Kidney (tissue), 14 donors: ENCODE results near the gene IMMT. TPM values are rescaled to one million over a fixed set of nuclear protein-coding genes. Genes with fewer than 3 reads are reported as not detected.

Experiments used
- DNase-seq, 5 donors: peaks; one replicate each; pipeline ENCODE4 v3.0.0-alpha.2; 2013 to 2020
- FAIRE-seq: peaks from 2 replicates; lab custom pipeline; 2012; peaks lifted over from hg19 to GRCh38; lab: Jason Lieb, UNC
- H3K27ac ChIP-seq, 2 donors: one replicate each; pipeline ENCODE4 v1.7.0; 2013; ENCODE audit warnings: low read depth in 2 of 2, low read length in 2 of 2, inconsistent platforms in 1 of 2
- H3K27me3 ChIP-seq: one replicate; pipeline ENCODE4 v1.7.1; 2013; ENCODE audit warnings: low read length, inconsistent platforms; ENCODE audit not compliant: control insufficient read depth, insufficient read depth
- H3K36me3 ChIP-seq, 3 donors: one replicate each; pipeline versions ENCODE4 v1.7.0 to v1.7.1; 2013; ENCODE audit warnings: low read length in 3 of 3, control low read depth in 1 of 3, inconsistent platforms in 1 of 3; ENCODE audit not compliant: insufficient read depth in 3 of 3, control insufficient read depth in 2 of 3
- H3K4me1 ChIP-seq, 3 donors: one replicate each; pipeline versions ENCODE4 v1.7.0 to v1.7.1; 2013; ENCODE audit warnings: low read length in 3 of 3, inconsistent platforms in 1 of 3, low read depth in 1 of 3; ENCODE audit not compliant: control insufficient read depth in 2 of 3, insufficient read depth in 2 of 3
- H3K4me3 ChIP-seq, 3 donors: one replicate each; pipeline versions ENCODE4 v1.7.0 to v1.8.1; 2013; ENCODE audit warnings: low read length in 3 of 3, control low read depth in 1 of 3, inconsistent platforms in 1 of 3
- H3K9ac ChIP-seq, 3 donors: one replicate each; pipeline versions ENCODE4 v1.7.0 to v1.7.1; 2013; ENCODE audit warnings: low read length in 3 of 3, control low read depth in 1 of 3, inconsistent platforms in 1 of 3
- H3K9me3 ChIP-seq, 3 donors: one replicate each; pipeline versions ENCODE4 v1.7.0 to v1.7.1; 2013; ENCODE audit warnings: low read length in 3 of 3, control low read depth in 1 of 3, inconsistent platforms in 1 of 3; ENCODE audit not compliant: control insufficient read depth in 2 of 3, insufficient read depth in 1 of 3
- intact Hi-C: fragments of 100-400 bp; cut with DNase I; formaldehyde crosslinking; loops from one replicate; pipeline ENCODE4 v1.11.1; 2022
- polyA plus RNA-seq: library from polyadenylated mRNA; stranded (reverse); fragments of 350-450 nt; fragmentation: Illumina TruSeq; extraction: RNeasy Lipid Tissue Mini Kit (QIAGEN cat#74804); gene quantifications from one replicate; pipeline ENCODE4 v1.2.3, GENCODE V29; 2014; ENCODE audit warnings: low read depth, low replicate concordance; ENCODE audit not compliant: insufficient read depth
- total RNA-seq: library from RNA; stranded (reverse); fragmentation: NEBNext Ultra II Directional; extraction: Animal tissue kit (Norgen Biotek cat#: 25700); gene quantifications from one replicate; pipeline ENCODE4 v1.2.1, GENCODE V29; 2021
- TF ChIP-seq, protein P1 (sequence below): IDR thresholded peaks from 3 replicates; pipeline ENCODE4 v1.5.1; 2012; ENCODE audit warnings: mild to moderate bottlenecking, moderate library complexity, borderline replicate concordance; ENCODE audit not compliant: insufficient read depth; ENCODE audit errors: extremely low read depth
- donor health status: control.
- donor health status: control.
- donor health status: control.
- donor health status: control.
- donor health status: control.
- donor health status: DM: yes; HTN: yes; CAD: no.
- donor health status: Normal renal cell carcinoma (clear cell type).

IMMT gene
- total and polyA plus RNA-seq, 2 donors from 2014 or later = 74.0 to 113 TPM

DNA sequence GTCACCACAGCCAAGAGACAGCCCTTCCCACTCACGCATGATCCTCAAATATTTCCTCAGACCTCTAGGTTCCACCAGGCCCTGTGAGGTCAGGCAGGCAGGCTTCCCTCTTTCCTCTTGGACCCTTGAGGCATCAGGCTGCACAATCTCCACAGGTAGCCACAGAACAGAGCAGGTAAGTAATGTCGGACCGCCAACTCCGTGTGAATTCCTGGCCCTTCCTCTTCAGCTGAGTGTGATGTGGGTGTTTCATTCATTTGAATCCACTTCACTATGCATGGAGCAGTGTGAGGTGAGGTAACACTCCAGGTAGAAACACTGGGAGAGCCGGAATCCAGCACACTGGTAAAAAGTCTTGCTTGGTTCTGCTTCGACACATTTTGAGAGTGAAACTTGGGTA, 48.0 kb upstream of the IMMT start:
- TF ChIP-seq, protein P1, sequence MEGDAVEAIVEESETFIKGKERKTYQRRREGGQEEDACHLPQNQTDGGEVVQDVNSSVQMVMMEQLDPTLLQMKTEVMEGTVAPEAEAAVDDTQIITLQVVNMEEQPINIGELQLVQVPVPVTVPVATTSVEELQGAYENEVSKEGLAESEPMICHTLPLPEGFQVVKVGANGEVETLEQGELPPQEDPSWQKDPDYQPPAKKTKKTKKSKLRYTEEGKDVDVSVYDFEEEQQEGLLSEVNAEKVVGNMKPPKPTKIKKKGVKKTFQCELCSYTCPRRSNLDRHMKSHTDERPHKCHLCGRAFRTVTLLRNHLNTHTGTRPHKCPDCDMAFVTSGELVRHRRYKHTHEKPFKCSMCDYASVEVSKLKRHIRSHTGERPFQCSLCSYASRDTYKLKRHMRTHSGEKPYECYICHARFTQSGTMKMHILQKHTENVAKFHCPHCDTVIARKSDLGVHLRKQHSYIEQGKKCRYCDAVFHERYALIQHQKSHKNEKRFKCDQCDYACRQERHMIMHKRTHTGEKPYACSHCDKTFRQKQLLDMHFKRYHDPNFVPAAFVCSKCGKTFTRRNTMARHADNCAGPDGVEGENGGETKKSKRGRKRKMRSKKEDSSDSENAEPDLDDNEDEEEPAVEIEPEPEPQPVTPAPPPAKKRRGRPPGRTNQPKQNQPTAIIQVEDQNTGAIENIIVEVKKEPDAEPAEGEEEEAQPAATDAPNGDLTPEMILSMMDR = no peak
- H3K4me1 ChIP-seq = no peaks in the 10 kb centered on the region
- no peak overlapping the region for H3K9ac ChIP-seq
- DNase-seq (no peak), FAIRE-seq (no peak)
- no peaks in the 10 kb centered on the region for H3K36me3 ChIP-seq
- H3K4me3 ChIP-seq = no peak overlapping the region
- H3K27me3 ChIP-seq = no peaks in the 10 kb centered on the region
- H3K27ac ChIP-seq = no peak overlapping the region
- H3K9me3 ChIP-seq = no peaks in the 10 kb centered on the region
- intact Hi-C loops = no loop called here

DNA sequence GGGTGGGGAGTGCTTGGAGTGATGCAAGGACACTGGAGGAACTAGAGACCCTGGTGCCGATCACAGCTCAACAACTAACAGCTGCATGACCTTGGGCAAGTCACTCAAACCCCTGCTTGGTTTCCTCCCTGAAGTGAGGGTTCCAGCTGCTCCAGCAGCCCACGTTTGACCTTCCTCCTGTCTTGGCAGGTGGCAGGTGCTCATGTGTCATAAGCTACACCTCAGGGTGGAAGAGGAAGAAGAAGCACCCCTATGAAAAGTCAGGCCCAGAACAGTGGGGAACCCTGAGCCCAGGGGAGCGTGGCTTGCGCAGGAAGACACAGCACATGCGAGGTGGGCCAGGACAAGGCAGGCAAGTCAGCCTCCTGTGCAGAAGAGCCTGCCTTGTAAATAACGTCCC, 46.3 kb upstream of the IMMT start:
- intact Hi-C loops = no loop called here
- Histone ChIP-seq H3K36me3 (no peaks in the 10 kb centered on the region), H3K27ac (no peak overlapping the region), H3K27me3 (no peaks in the 10 kb centered on the region), H3K4me3 (no peak overlapping the region), H3K4me1 (no peaks in the 10 kb centered on the region), H3K9me3 (no peaks in the 10 kb centered on the region), H3K9ac (no peak overlapping the region)
- TF ChIP-seq, protein P1 = no peak
- DNase-seq (no peak), FAIRE-seq (no peak)

DNA sequence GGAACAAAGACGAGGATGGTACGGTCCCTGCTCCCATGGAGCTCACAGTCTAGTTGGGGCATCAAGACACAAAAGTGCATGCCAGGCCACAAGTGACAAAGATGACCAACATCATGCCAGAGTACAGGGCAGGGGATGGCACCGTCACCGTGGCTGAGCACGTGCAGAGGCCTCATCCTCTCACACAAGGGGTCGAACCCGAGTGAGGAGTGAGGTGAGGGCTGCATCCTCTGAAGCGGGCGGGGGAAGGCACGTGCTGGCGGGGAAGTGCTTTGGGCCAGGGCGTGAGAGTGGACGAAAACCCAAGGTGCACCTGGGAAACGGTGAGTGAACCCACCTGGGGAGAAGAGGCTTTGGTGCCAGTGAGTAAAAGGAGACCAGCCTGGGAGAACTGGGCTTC, 45.0 kb upstream of the IMMT start:
- Histone ChIP-seq H3K27ac (no peak overlapping the region), H3K27me3 (no peaks in the 10 kb centered on the region), H3K36me3 (no peaks in the 10 kb centered on the region), H3K9ac (no peak overlapping the region), H3K9me3 (no peaks in the 10 kb centered on the region), H3K4me3 (no peak overlapping the region), H3K4me1 (no peaks in the 10 kb centered on the region)
- no peak for FAIRE-seq
- TF ChIP-seq, protein P1 = no peak
- intact Hi-C loops = no loop called here
- no peak for DNase-seq

DNA sequence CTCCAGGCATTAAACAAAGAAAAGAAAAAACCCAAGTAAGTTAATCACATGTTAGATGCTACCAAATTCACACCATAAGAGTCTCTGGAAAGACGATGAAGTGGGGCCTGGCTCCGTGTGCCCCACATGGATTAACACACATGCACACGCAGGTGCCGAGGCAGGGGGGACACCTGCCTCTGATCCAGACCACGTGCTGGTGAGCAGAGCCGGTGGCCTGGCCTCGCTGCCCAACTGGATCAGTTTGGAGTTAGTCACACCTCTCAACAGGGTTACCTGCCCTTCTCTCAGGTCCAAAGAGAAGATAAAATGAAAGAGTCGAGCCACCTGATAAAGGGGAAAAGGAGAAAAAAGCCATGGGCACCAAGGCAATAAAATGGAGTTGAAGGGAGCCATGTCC, 44.5 kb upstream of the IMMT start:
- DNase-seq = no peak
- Histone ChIP-seq H3K4me3 (no peak overlapping the region), H3K4me1 (no peaks in the 10 kb centered on the region), H3K27ac (no peak overlapping the region), H3K27me3 (no peaks in the 10 kb centered on the region), H3K9ac (no peak overlapping the region), H3K9me3 (no peaks in the 10 kb centered on the region), H3K36me3 (no peaks in the 10 kb centered on the region)
- TF ChIP-seq, protein P1 = no peak
- FAIRE-seq = no peak
- intact Hi-C loops = no loop called here
